IMR-90 (cell line): ENCODE data around the gene DDX10. TPM values are rescaled to one million over a fixed set of nuclear protein-coding genes. Genes with fewer than 3 reads are reported as not detected.

Experiments used
- ATAC-seq: fragments of 200-7000 bp; cut with Tn5 transposase; 2 replicates; pipeline ENCODE4 v1.9.1; 2020; ENCODE audit warnings: low read depth, mild to moderate bottlenecking, moderate library complexity
- BruUV-seq: library from RNA; stranded (reverse); fragments of 400-500 nt; replicated peaks from 2 replicates; lab custom pipeline; 2021; lab: Mats Ljungman, UMichigan
- CTCF ChIA-PET: fragments of 300-600 bp; formaldehyde crosslinking; extraction: SDS; loops from one replicate; lab custom pipeline; 2021; ENCODE audit warnings: antibody characterized with exemption; lab: Yijun Ruan, JAX
- POLR2A ChIA-PET: fragments of 300-600 bp; sonication (Branson Sonifier 250); formaldehyde crosslinking; loops from one replicate; lab custom pipeline; 2022; ENCODE audit warnings: antibody characterized with exemption; ENCODE audit not compliant: unreplicated experiment; lab: Charles Lee
- DNase-seq: peaks from one replicate; pipeline ENCODE4 v3.0.0; 2013
- H2AFZ ChIP-seq: replicated peaks from 2 replicates; pipeline ENCODE3; 2013; ENCODE audit warnings: low read length, mild to moderate bottlenecking; ENCODE audit not compliant: poor library complexity
- H2AK5ac ChIP-seq: 2 replicates; pipeline ENCODE4 v1.6.1; 2013; ENCODE audit warnings: low read depth, low read length, inconsistent platforms
- H2AK9ac ChIP-seq: replicated peaks from 2 replicates; pipeline ENCODE3; 2013; ENCODE audit warnings: mild to moderate bottlenecking, low read depth, low read length, moderate library complexity; ENCODE audit not compliant: poor library complexity
- H2BK120ac ChIP-seq: 2 replicates; pipeline ENCODE4 v1.6.1; 2013; ENCODE audit warnings: low read depth, low read length, inconsistent platforms
- H2BK15ac ChIP-seq: 3 replicates; pipeline ENCODE4 v1.6.1; 2013; ENCODE audit warnings: low read depth, low read length, inconsistent platforms
- H2BK20ac ChIP-seq: 2 replicates; pipeline ENCODE4 v1.6.1; 2013; ENCODE audit warnings: low read depth, mild to moderate bottlenecking, inconsistent platforms, low read length, moderate library complexity
- H2BK5ac ChIP-seq: 2 replicates; pipeline ENCODE4 v1.6.1; 2013; ENCODE audit warnings: mild to moderate bottlenecking, low read depth, low read length, inconsistent platforms; ENCODE audit not compliant: poor library complexity, severe bottlenecking
- H3K14ac ChIP-seq: replicated peaks from 2 replicates; pipeline ENCODE4 v1.6.1; 2013; ENCODE audit warnings: low read depth, low read length, inconsistent platforms
- H3K18ac ChIP-seq: 2 replicates; pipeline ENCODE4 v1.6.1; 2013; ENCODE audit warnings: low read depth, low read length, control low read depth
- H3K23ac ChIP-seq: 2 replicates; pipeline ENCODE4 v1.6.1; 2013; ENCODE audit warnings: low read depth, low read length, inconsistent platforms
- H3K27ac ChIP-seq: 2 replicates; pipeline ENCODE4 v1.5.1; 2013; ENCODE audit warnings: mild to moderate bottlenecking, control low read depth, low read length; ENCODE audit not compliant: insufficient read depth
- H3K27me3 ChIP-seq: 2 replicates; pipeline ENCODE4 v1.6.1; 2013; ENCODE audit warnings: low read length; ENCODE audit not compliant: control insufficient read depth, insufficient read depth
- H3K36me3 ChIP-seq: 2 replicates; pipeline ENCODE4 v1.6.1; 2013; ENCODE audit warnings: low read length, mixed read lengths; ENCODE audit not compliant: control insufficient read depth, insufficient read depth
- H3K4ac ChIP-seq: 2 replicates; pipeline ENCODE4 v1.6.1; 2013; ENCODE audit warnings: low read depth, low read length, inconsistent platforms
- H3K4me1 ChIP-seq: 2 replicates; pipeline ENCODE4 v1.6.1; 2013; ENCODE audit warnings: low read length, mixed read lengths; ENCODE audit not compliant: control insufficient read depth, insufficient read depth
- H3K4me2 ChIP-seq: 2 replicates; pipeline ENCODE4 v1.6.1; 2013; ENCODE audit warnings: low read depth, mild to moderate bottlenecking, control low read depth, low read length, moderate library complexity
- H3K4me3 ChIP-seq: 2 replicates; pipeline ENCODE4 v1.5.1; 2013; ENCODE audit warnings: low read depth, mild to moderate bottlenecking, control low read depth, low read length, moderate library complexity; ENCODE audit not compliant: insufficient read depth
- H3K56ac ChIP-seq: 2 replicates; pipeline ENCODE4 v1.6.1; 2013; ENCODE audit warnings: low read length, inconsistent platforms; ENCODE audit not compliant: insufficient read depth; ENCODE audit errors: extremely low read depth
- H3K79me1 ChIP-seq, 2 experiments: 2 replicates each; pipeline ENCODE4 v1.6.1; 2013; ENCODE audit warnings: low read length in 2 of 2, inconsistent platforms in 1 of 2, low read depth in 1 of 2
- H3K9ac ChIP-seq: 2 replicates; pipeline ENCODE4 v1.6.1; 2013; ENCODE audit warnings: low read depth, low read length, control low read depth
- H3K9me1 ChIP-seq: 2 replicates; pipeline ENCODE4 v1.6.1; 2013; ENCODE audit warnings: low read length, inconsistent platforms; ENCODE audit not compliant: insufficient read depth
- H3K9me3 ChIP-seq: 2 replicates; pipeline ENCODE4 v1.6.1; 2013; ENCODE audit warnings: low read length; ENCODE audit not compliant: control insufficient read depth, insufficient read depth
- H4K20me1 ChIP-seq: 2 replicates; pipeline ENCODE4 v1.6.1; 2013; ENCODE audit warnings: low read length, inconsistent platforms; ENCODE audit not compliant: insufficient read depth
- H4K5ac ChIP-seq: 2 replicates; pipeline ENCODE4 v1.6.1; 2013; ENCODE audit warnings: mild to moderate bottlenecking, low read depth, low read length, control low read depth
- H4K8ac ChIP-seq, 2 experiments: 2 replicates each; pipeline ENCODE4 v1.6.1; 2013; ENCODE audit warnings: low read depth in 2 of 2, low read length in 2 of 2, control low read depth in 1 of 2, inconsistent platforms in 1 of 2
- H4K91ac ChIP-seq: 2 replicates; pipeline ENCODE4 v1.6.1; 2013; ENCODE audit warnings: low read depth, low read length, inconsistent platforms; ENCODE audit not compliant: insufficient read depth
- BHLHE40 ChIP-seq: fragments of 150-350 bp; IDR thresholded peaks from 2 replicates; pipeline ENCODE4 v1.6.1; 2016; ENCODE audit warnings: mild to moderate bottlenecking, low read depth, low read length
- CHD1 ChIP-seq: IDR thresholded peaks from 2 replicates; pipeline ENCODE4 v1.6.1; 2012; ENCODE audit warnings: low read depth, low read length, improper control_type of control experiment
- FOS ChIP-seq: fragments of 150-350 bp; IDR thresholded peaks from 2 replicates; pipeline ENCODE4 v1.6.1; 2016; ENCODE audit warnings: low read depth, low read length
- MAZ ChIP-seq: IDR thresholded peaks from 2 replicates; pipeline ENCODE4 v1.6.1; 2012; ENCODE audit warnings: low read depth, mild to moderate bottlenecking, low read length, improper control_type of control experiment, moderate library complexity, borderline replicate concordance
- MXI1 ChIP-seq: IDR thresholded peaks from 2 replicates; pipeline ENCODE4 v1.6.1; 2012; ENCODE audit warnings: low read depth, mild to moderate bottlenecking, low read length, moderate library complexity, borderline replicate concordance
- NFE2L2 ChIP-seq: fragments of 150-350 bp; IDR thresholded peaks from 2 replicates; pipeline ENCODE4 v1.6.1; 2016; ENCODE audit warnings: low read depth, mild to moderate bottlenecking, low read length
- POLR2A ChIP-seq: IDR thresholded peaks from 2 replicates; pipeline ENCODE4 v1.6.1; 2012; ENCODE audit warnings: mild to moderate bottlenecking, low read depth, low read length
- RCOR1 ChIP-seq: IDR thresholded peaks from 2 replicates; pipeline ENCODE4 v1.6.1; 2012; ENCODE audit warnings: mild to moderate bottlenecking, low read length, improper control_type of control experiment; ENCODE audit not compliant: insufficient replicate concordance
- SMC3 ChIP-seq: fragments of 150-350 bp; IDR thresholded peaks from 2 replicates; pipeline ENCODE4 v1.6.1; 2016; ENCODE audit warnings: low read depth, mild to moderate bottlenecking, antibody characterized with exemption, low read length, moderate library complexity
- WGBS, 2 experiments: methylation state at CpG; one replicate each; pipeline versions ENCODE4 v1.1.5 to v1.1.7; 2013; ENCODE audit warnings: missing lambda C conversion rate in 2 of 2; ENCODE audit not compliant: insufficient read length in 1 of 2; ENCODE audit errors: extremely low coverage in 2 of 2; 5-methylcytosine and 5-hydroxymethylcytosine counted together
- dilution Hi-C: fragments of 300-500 bp; cut with HindIII; formaldehyde crosslinking; loops from one replicate; pipeline ENCODE4 v1.14.3; 2018; ENCODE audit warnings: low sequenced_read_pairs; ENCODE audit not compliant: unreplicated experiment
- in situ Hi-C: fragments of 300-500 bp; cut with MboI; formaldehyde crosslinking; loops from 3 replicates; pipeline ENCODE4 v1.14.3; 2019; ENCODE audit warnings: low sequenced_read_pairs, inconsistent platforms, mixed read lengths
- intact Hi-C: fragments of 100-400 bp; cut with micrococcal nuclease; formaldehyde crosslinking; loops from 2 replicates; pipeline ENCODE4 v1.10.0; 2022
- polyA plus RNA-seq, 3 experiments: library from polyadenylated mRNA; depleted of rRNA; stranded (reverse); fragments of >200 nt; gene quantifications; 2 replicates each; pipeline ENCODE4 v1.2.3, GENCODE V29; 2012; ENCODE audit warnings: low replicate concordance in 1 of 3
- total RNA-seq: library from RNA; depleted of rRNA; stranded (reverse); fragments of >200 nt; gene quantifications from 2 replicates; pipeline ENCODE4 v1.2.3, GENCODE V29; 2012
- TF ChIP-seq, protein P1 (sequence below): fragments of 150-350 bp; IDR thresholded peaks from 2 replicates; pipeline ENCODE4 v1.6.1; 2017; ENCODE audit warnings: mild to moderate bottlenecking, antibody characterized with exemption, low read length, low read depth

Gene DDX10
- total and polyA plus RNA-seq, 2 of the 4 experiments (the other 2 are of a cell fraction), result 20.0 to 31.9 TPM

DNA sequence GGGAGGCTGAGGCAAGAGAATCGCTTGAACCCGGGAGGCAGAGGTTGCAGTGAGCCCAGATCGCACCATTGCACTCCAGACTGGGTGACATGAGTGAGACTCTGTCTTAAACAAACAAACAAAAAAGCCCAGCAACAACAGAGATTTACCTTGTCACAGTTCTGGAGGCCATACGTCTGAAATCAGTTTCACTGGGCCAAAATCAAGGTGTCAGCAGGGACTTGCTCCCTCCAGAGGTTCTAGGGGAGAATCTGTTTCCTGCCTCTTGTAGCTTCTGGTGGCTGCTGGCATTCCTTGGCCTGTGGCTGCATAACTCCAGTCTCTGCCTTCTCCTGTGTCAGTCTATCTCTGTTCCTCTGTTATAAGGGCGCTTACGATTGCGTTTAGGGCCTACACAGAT is 1.5 kb downstream of the DDX10 start:
- DNase-seq (no peak), ATAC-seq (no peak)
- intact Hi-C loops (no loop called here), in situ Hi-C loops (loop anchor here (25.0 kb wide), 1 partner anchor 1079 kb away; the partner anchor contains the start of gene ELMOD1), dilution Hi-C loops (no loop called here)
- H3K4me1 ChIP-seq, result peaks cover 5% of the 10 kb centered on the region
- H3K9me1 ChIP-seq, result no peaks in the 10 kb centered on the region; the same call in none of the 2 replicates
- ChIA-PET POLR2A (no interaction called here), CTCF (interaction anchor here (0.7 kb wide), 1 partner anchor 9 kb away, joined by 3 read pairs; no protein-coding TSS in a partner anchor)
- H3K27ac ChIP-seq, result no peak overlapping the region
- H3K36me3 ChIP-seq, result 0 out of 2 replicates have a peak, but pooled peaks cover 2% of the 10 kb centered on the region
- H2AK5ac ChIP-seq, result no peak overlapping the region
- H3K4me2 ChIP-seq, result no peak overlapping the region
- no peak overlapping the region for H2BK20ac ChIP-seq
- no peak overlapping the region for H4K5ac ChIP-seq
- H2BK15ac ChIP-seq, result no peak overlapping the region
- no peak overlapping the region for H2BK120ac ChIP-seq
- no peak overlapping the region for H3K4me3 ChIP-seq
- H4K20me1 ChIP-seq, result no peaks in the 10 kb centered on the region
- no peak overlapping the region for H2BK5ac ChIP-seq
- TF ChIP-seq RCOR1, result no peak
- no peak for TF ChIP-seq SMC3
- TF ChIP-seq NFE2L2, result no peak
- no peak for TF ChIP-seq BHLHE40
- TF ChIP-seq POLR2A, result no peak
- no peak for TF ChIP-seq MXI1
- no peak for TF ChIP-seq FOS
- TF ChIP-seq CHD1, result no peak
- no peak for TF ChIP-seq MAZ
- TF ChIP-seq, protein P1, sequence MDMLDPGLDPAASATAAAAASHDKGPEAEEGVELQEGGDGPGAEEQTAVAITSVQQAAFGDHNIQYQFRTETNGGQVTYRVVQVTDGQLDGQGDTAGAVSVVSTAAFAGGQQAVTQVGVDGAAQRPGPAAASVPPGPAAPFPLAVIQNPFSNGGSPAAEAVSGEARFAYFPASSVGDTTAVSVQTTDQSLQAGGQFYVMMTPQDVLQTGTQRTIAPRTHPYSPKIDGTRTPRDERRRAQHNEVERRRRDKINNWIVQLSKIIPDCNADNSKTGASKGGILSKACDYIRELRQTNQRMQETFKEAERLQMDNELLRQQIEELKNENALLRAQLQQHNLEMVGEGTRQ, result no peak
- no peak overlapping the region for H3K56ac ChIP-seq
- no peak overlapping the region for H2AK9ac ChIP-seq
- no peak overlapping the region for H4K8ac ChIP-seq
- H3K9me3 ChIP-seq, result no peaks in the 10 kb centered on the region
- H3K9ac ChIP-seq, result no peak overlapping the region
- no peak overlapping the region for H3K18ac ChIP-seq
- WGBS, 2 experiments, result 100% methylated on average over 3 of the region's 7 CpGs; no CpG with 5 or more reads in 1 of the 2 experiments
- H3K23ac ChIP-seq, result no peak overlapping the region
- H3K79me1 ChIP-seq, result peaks cover 18 to 51% of the 10 kb centered on the region in 2 experiments
- H3K4ac ChIP-seq, result no peak overlapping the region
- H2AFZ ChIP-seq, result no peak overlapping the region
- no peaks in the 10 kb centered on the region for H3K27me3 ChIP-seq
- H3K14ac ChIP-seq, result no peak overlapping the region
- H4K91ac ChIP-seq, result no peak overlapping the region
- BruUV-seq, result no TSS peak
